Transverse colon (tissue), 3 donors: ENCODE measurements around the gene FUT7.

Experiments used
- CTCF ChIP-seq, 5 experiments: fragments of 200-600 bp in 3 of 5; fragments of 450-650 bp in 2 of 5; sonication (generic) in 3 of 5; IDR thresholded peaks; 1 replicate in 2 of 5; 2 replicates in 3 of 5; pipeline ENCODE4 v1.5.1; 2016 to 2017; ENCODE audit warnings: antibody characterized with exemption in 5 of 5, inconsistent platforms in 3 of 5, mild to moderate bottlenecking in 2 of 5, moderate library complexity in 1 of 5
- EP300 ChIP-seq: sonication (generic); formaldehyde crosslinking; IDR thresholded peaks from one replicate; pipeline ENCODE4 v1.6.1; 2017; ENCODE audit warnings: antibody characterized with exemption, low read depth

- no peak for TF ChIP-seq CTCF (IDR thresholded peaks at IDR 0.05)
- TF ChIP-seq EP300, result no peak
These were observed 15.9 kb downstream of the FUT7 start for GRCh38 chr9:137015976-137016375.
